IMR-90 (cell line): Measurements from ENCODE around the gene SKAP1. TPM values are rescaled to one million over a fixed set of nuclear protein-coding genes. Genes with fewer than 3 reads are reported as not detected.
A peak's percentile ranks its signal among the peaks of the same experiment; 100 is the strongest.

Source experiments
- ATAC-seq: fragments of 200-7000 bp; cut with Tn5 transposase; 2 replicates; pipeline ENCODE4 v1.9.1; 2020; ENCODE audit warnings: low read depth, mild to moderate bottlenecking, moderate library complexity
- BruUV-seq: library from RNA; stranded (reverse); fragments of 400-500 nt; replicated peaks from 2 replicates; lab custom pipeline; 2021; lab: Mats Ljungman, UMichigan
- CTCF ChIA-PET: fragments of 300-600 bp; formaldehyde crosslinking; extraction: SDS; loops from one replicate; lab custom pipeline; 2021; ENCODE audit warnings: antibody characterized with exemption; lab: Yijun Ruan, JAX
- POLR2A ChIA-PET: fragments of 300-600 bp; sonication (Branson Sonifier 250); formaldehyde crosslinking; loops from one replicate; lab custom pipeline; 2022; ENCODE audit warnings: antibody characterized with exemption; ENCODE audit not compliant: unreplicated experiment; lab: Charles Lee
- DNase-seq: peaks from one replicate; pipeline ENCODE4 v3.0.0; 2013
- H2AFZ ChIP-seq: replicated peaks from 2 replicates; pipeline ENCODE3; 2013; ENCODE audit warnings: low read length, mild to moderate bottlenecking; ENCODE audit not compliant: poor library complexity
- H2AK5ac ChIP-seq: 2 replicates; pipeline ENCODE4 v1.6.1; 2013; ENCODE audit warnings: low read depth, low read length, inconsistent platforms
- H2AK9ac ChIP-seq: replicated peaks from 2 replicates; pipeline ENCODE3; 2013; ENCODE audit warnings: mild to moderate bottlenecking, low read depth, low read length, moderate library complexity; ENCODE audit not compliant: poor library complexity
- H2BK120ac ChIP-seq: 2 replicates; pipeline ENCODE4 v1.6.1; 2013; ENCODE audit warnings: low read depth, low read length, inconsistent platforms
- H2BK15ac ChIP-seq: 3 replicates; pipeline ENCODE4 v1.6.1; 2013; ENCODE audit warnings: low read depth, low read length, inconsistent platforms
- H2BK20ac ChIP-seq: 2 replicates; pipeline ENCODE4 v1.6.1; 2013; ENCODE audit warnings: low read depth, mild to moderate bottlenecking, inconsistent platforms, low read length, moderate library complexity
- H2BK5ac ChIP-seq: 2 replicates; pipeline ENCODE4 v1.6.1; 2013; ENCODE audit warnings: mild to moderate bottlenecking, low read depth, low read length, inconsistent platforms; ENCODE audit not compliant: poor library complexity, severe bottlenecking
- H3K14ac ChIP-seq: replicated peaks from 2 replicates; pipeline ENCODE4 v1.6.1; 2013; ENCODE audit warnings: low read depth, low read length, inconsistent platforms
- H3K18ac ChIP-seq: 2 replicates; pipeline ENCODE4 v1.6.1; 2013; ENCODE audit warnings: low read depth, low read length, control low read depth
- H3K23ac ChIP-seq: 2 replicates; pipeline ENCODE4 v1.6.1; 2013; ENCODE audit warnings: low read depth, low read length, inconsistent platforms
- H3K27ac ChIP-seq: 2 replicates; pipeline ENCODE4 v1.5.1; 2013; ENCODE audit warnings: mild to moderate bottlenecking, control low read depth, low read length; ENCODE audit not compliant: insufficient read depth
- H3K27me3 ChIP-seq: 2 replicates; pipeline ENCODE4 v1.6.1; 2013; ENCODE audit warnings: low read length; ENCODE audit not compliant: control insufficient read depth, insufficient read depth
- H3K36me3 ChIP-seq: 2 replicates; pipeline ENCODE4 v1.6.1; 2013; ENCODE audit warnings: low read length, mixed read lengths; ENCODE audit not compliant: control insufficient read depth, insufficient read depth
- H3K4ac ChIP-seq: 2 replicates; pipeline ENCODE4 v1.6.1; 2013; ENCODE audit warnings: low read depth, low read length, inconsistent platforms
- H3K4me1 ChIP-seq: 2 replicates; pipeline ENCODE4 v1.6.1; 2013; ENCODE audit warnings: low read length, mixed read lengths; ENCODE audit not compliant: control insufficient read depth, insufficient read depth
- H3K4me2 ChIP-seq: 2 replicates; pipeline ENCODE4 v1.6.1; 2013; ENCODE audit warnings: low read depth, mild to moderate bottlenecking, control low read depth, low read length, moderate library complexity
- H3K4me3 ChIP-seq: 2 replicates; pipeline ENCODE4 v1.5.1; 2013; ENCODE audit warnings: low read depth, mild to moderate bottlenecking, control low read depth, low read length, moderate library complexity; ENCODE audit not compliant: insufficient read depth
- H3K56ac ChIP-seq: 2 replicates; pipeline ENCODE4 v1.6.1; 2013; ENCODE audit warnings: low read length, inconsistent platforms; ENCODE audit not compliant: insufficient read depth; ENCODE audit errors: extremely low read depth
- H3K79me1 ChIP-seq, 2 experiments: 2 replicates each; pipeline ENCODE4 v1.6.1; 2013; ENCODE audit warnings: low read length in 2 of 2, inconsistent platforms in 1 of 2, low read depth in 1 of 2
- H3K9ac ChIP-seq: 2 replicates; pipeline ENCODE4 v1.6.1; 2013; ENCODE audit warnings: low read depth, low read length, control low read depth
- H3K9me1 ChIP-seq: 2 replicates; pipeline ENCODE4 v1.6.1; 2013; ENCODE audit warnings: low read length, inconsistent platforms; ENCODE audit not compliant: insufficient read depth
- H3K9me3 ChIP-seq: 2 replicates; pipeline ENCODE4 v1.6.1; 2013; ENCODE audit warnings: low read length; ENCODE audit not compliant: control insufficient read depth, insufficient read depth
- H4K20me1 ChIP-seq: 2 replicates; pipeline ENCODE4 v1.6.1; 2013; ENCODE audit warnings: low read length, inconsistent platforms; ENCODE audit not compliant: insufficient read depth
- H4K5ac ChIP-seq: 2 replicates; pipeline ENCODE4 v1.6.1; 2013; ENCODE audit warnings: mild to moderate bottlenecking, low read depth, low read length, control low read depth
- H4K8ac ChIP-seq, 2 experiments: 2 replicates each; pipeline ENCODE4 v1.6.1; 2013; ENCODE audit warnings: low read depth in 2 of 2, low read length in 2 of 2, control low read depth in 1 of 2, inconsistent platforms in 1 of 2
- H4K91ac ChIP-seq: 2 replicates; pipeline ENCODE4 v1.6.1; 2013; ENCODE audit warnings: low read depth, low read length, inconsistent platforms; ENCODE audit not compliant: insufficient read depth
- CEBPB ChIP-seq: IDR thresholded peaks from 2 replicates; pipeline ENCODE4 v1.6.1; 2012; ENCODE audit warnings: low read depth, low read length, improper control_type of control experiment
- CHD1 ChIP-seq: IDR thresholded peaks from 2 replicates; pipeline ENCODE4 v1.6.1; 2012; ENCODE audit warnings: low read depth, low read length, improper control_type of control experiment
- CTCF ChIP-seq: conservative IDR thresholded peaks from 2 replicates; pipeline ENCODE4 v1.5.1; 2012; ENCODE audit warnings: mild to moderate bottlenecking, low read depth, low read length, improper control_type of control experiment
- MAZ ChIP-seq: IDR thresholded peaks from 2 replicates; pipeline ENCODE4 v1.6.1; 2012; ENCODE audit warnings: low read depth, mild to moderate bottlenecking, low read length, improper control_type of control experiment, moderate library complexity, borderline replicate concordance
- MXI1 ChIP-seq: IDR thresholded peaks from 2 replicates; pipeline ENCODE4 v1.6.1; 2012; ENCODE audit warnings: low read depth, mild to moderate bottlenecking, low read length, moderate library complexity, borderline replicate concordance
- NFE2L2 ChIP-seq: fragments of 150-350 bp; IDR thresholded peaks from 2 replicates; pipeline ENCODE4 v1.6.1; 2016; ENCODE audit warnings: low read depth, mild to moderate bottlenecking, low read length
- POLR2A ChIP-seq: IDR thresholded peaks from 2 replicates; pipeline ENCODE4 v1.6.1; 2012; ENCODE audit warnings: mild to moderate bottlenecking, low read depth, low read length
- RFX5 ChIP-seq: IDR thresholded peaks from 2 replicates; pipeline ENCODE4 v1.8.0; 2012; ENCODE audit warnings: low read depth, mild to moderate bottlenecking, low read length, moderate library complexity
- SMC3 ChIP-seq: fragments of 150-350 bp; IDR thresholded peaks from 2 replicates; pipeline ENCODE4 v1.6.1; 2016; ENCODE audit warnings: low read depth, mild to moderate bottlenecking, antibody characterized with exemption, low read length, moderate library complexity
- WGBS, 2 experiments: methylation state at CpG; one replicate each; pipeline versions ENCODE4 v1.1.5 to v1.1.7; 2013; ENCODE audit warnings: missing lambda C conversion rate in 2 of 2; ENCODE audit not compliant: insufficient read length in 1 of 2; ENCODE audit errors: extremely low coverage in 2 of 2; 5-methylcytosine and 5-hydroxymethylcytosine counted together
- dilution Hi-C: fragments of 300-500 bp; cut with HindIII; formaldehyde crosslinking; loops from one replicate; pipeline ENCODE4 v1.14.3; 2018; ENCODE audit warnings: low sequenced_read_pairs; ENCODE audit not compliant: unreplicated experiment
- in situ Hi-C: fragments of 300-500 bp; cut with MboI; formaldehyde crosslinking; loops from 3 replicates; pipeline ENCODE4 v1.14.3; 2019; ENCODE audit warnings: low sequenced_read_pairs, inconsistent platforms, mixed read lengths
- intact Hi-C: fragments of 100-400 bp; cut with micrococcal nuclease; formaldehyde crosslinking; loops from 2 replicates; pipeline ENCODE4 v1.10.0; 2022
- polyA plus RNA-seq, 3 experiments: library from polyadenylated mRNA; depleted of rRNA; stranded (reverse); fragments of >200 nt; gene quantifications; 2 replicates each; pipeline ENCODE4 v1.2.3, GENCODE V29; 2012; ENCODE audit warnings: low replicate concordance in 1 of 3
- total RNA-seq: library from RNA; depleted of rRNA; stranded (reverse); fragments of >200 nt; gene quantifications from 2 replicates; pipeline ENCODE4 v1.2.3, GENCODE V29; 2012

Gene SKAP1
- total and polyA plus RNA-seq, 2 of the 4 experiments (the other 2 are of a cell fraction), result not detected

GRCh38 chr17:48102043-48102750 lies 327.8 kb downstream of the SKAP1 start:
- no peak overlapping the region for H3K4me3 ChIP-seq
- POLR2A ChIA-PET, result no interaction called here
- peak overlapping the region; percentile 26 to 90; a peak in 2 of 4 replicates for H4K8ac ChIP-seq

More at GRCh38 chr17:48102043-48102750, 327.8 kb downstream of the SKAP1 start:
- Histone ChIP-seq H3K27me3 (no peaks in the 10 kb centered on the region), H2BK5ac (no peak overlapping the region), H3K9ac (no peak overlapping the region), H3K36me3 (no peaks in the 10 kb centered on the region), H4K20me1 (peaks cover 24% of the 10 kb centered on the region), H4K5ac (no peak overlapping the region), H3K79me1 (peaks cover 0 to 14% of the 10 kb centered on the region in 2 experiments; a peak in 2 of 4 replicates), H3K9me1 (no peaks in the 10 kb centered on the region), H3K4me1 (peaks cover 2% of the 10 kb centered on the region; the same call in 1 of the 2 replicates), H2AK9ac (no peak overlapping the region), H3K4ac (no peak overlapping the region), H2AFZ (no peak overlapping the region), H3K4me2 (no peak overlapping the region), H3K56ac (no peak overlapping the region), H2AK5ac (no peak overlapping the region), H3K14ac (no peak overlapping the region), H2BK20ac (no peak overlapping the region), H2BK15ac (no peak overlapping the region), H4K91ac (no peak overlapping the region), H3K27ac (no peak overlapping the region), H3K9me3 (no peaks in the 10 kb centered on the region), H3K23ac (no peak overlapping the region), H2BK120ac (no peak overlapping the region), H3K18ac (no peak overlapping the region)
- ATAC-seq (no peak), DNase-seq (no peak)
- in situ Hi-C loops (no loop called here), dilution Hi-C loops (no loop called here), intact Hi-C loops (no loop called here)
- CTCF ChIA-PET, result no interaction called here
- TF ChIP-seq CEBPB (no peak), CTCF (no peak), SMC3 (no peak), MXI1 (no peak), POLR2A (no peak), MAZ (no peak), RFX5 (no peak), NFE2L2 (no peak), CHD1 (no peak)
- WGBS, 2 experiments, result 88% methylated on average over 6 of the region's 19 CpGs; no CpG with 5 or more reads in 1 of the 2 experiments
- no TSS peak for BruUV-seq
